GM21723 (cell line): ENCODE results near the gene ABTB2.
"Not testable (repeated sequence)": the region's sequence is repeated elsewhere in the genome, so short reads cannot be mapped to it uniquely, and the experiment has no call there.

Experiments used
- ATAC-seq: cut with Tn5 transposase; IDR thresholded peaks from one replicate; pipeline ENCODE4 v1.9.1; 2021; ENCODE audit warnings: mild to moderate bottlenecking, moderate library complexity; ENCODE audit not compliant: unreplicated experiment

The ABTB2 gene

GRCh38 chr11:34194576-34195335 lies 163.1 kb downstream of the ABTB2 start:
- no peak for ATAC-seq

DNA sequence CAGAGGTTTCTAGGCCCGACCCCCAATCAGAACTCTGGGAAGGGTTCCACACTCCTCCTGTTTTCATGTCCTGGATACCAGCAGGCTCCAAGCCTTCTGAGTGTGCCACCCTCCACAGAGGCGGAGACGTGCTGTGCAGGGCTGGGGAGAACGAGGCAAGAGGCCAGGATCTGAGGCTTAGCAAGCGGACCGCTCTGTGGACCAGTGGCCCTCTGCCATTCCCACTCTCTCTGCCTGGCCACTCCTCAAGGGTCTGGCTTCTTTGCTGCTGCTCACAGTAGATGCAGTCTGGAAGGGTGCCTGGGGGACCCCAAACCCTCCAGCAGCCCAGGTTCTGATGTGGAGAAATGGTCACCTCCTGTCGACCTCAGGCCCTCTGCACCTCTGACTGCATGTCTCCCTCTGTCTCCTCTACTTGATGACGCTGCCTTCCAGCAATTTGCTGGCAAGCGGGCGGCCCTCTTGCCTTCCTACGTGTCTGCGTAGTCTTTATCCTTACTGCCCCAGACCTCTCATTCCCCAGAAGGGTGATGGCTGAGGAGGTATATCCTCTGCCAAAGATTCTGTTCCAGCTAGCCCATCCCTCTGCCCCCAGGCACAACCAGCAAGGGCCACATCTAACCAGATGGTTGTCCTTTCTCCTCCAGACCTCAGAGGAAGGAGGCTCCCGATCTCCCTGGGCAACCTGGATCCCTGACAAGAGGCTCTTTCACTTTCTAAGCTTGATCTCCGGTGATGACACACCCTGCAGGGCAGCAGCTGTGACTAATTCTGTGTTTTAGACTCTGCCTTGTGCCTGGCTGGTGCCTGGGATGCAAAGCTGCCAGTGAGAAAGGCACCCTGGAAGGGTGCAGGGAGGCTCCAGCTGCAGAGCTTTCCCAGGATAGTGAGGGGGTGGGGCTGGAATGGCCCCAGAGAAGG lies 165.1 kb downstream of the ABTB2 start:
- no peak for ATAC-seq

- no peak for ATAC-seq
Measured at GRCh38 chr11:34191578-34191977, 166.2 kb downstream of the ABTB2 start.

- no peak for ATAC-seq
Measured at GRCh38 chr11:34190192-34191139, 167.3 kb downstream of the ABTB2 start.

GRCh38 chr11:34189191-34189590 lies 168.6 kb downstream of the ABTB2 start:
- ATAC-seq = no peak

DNA sequence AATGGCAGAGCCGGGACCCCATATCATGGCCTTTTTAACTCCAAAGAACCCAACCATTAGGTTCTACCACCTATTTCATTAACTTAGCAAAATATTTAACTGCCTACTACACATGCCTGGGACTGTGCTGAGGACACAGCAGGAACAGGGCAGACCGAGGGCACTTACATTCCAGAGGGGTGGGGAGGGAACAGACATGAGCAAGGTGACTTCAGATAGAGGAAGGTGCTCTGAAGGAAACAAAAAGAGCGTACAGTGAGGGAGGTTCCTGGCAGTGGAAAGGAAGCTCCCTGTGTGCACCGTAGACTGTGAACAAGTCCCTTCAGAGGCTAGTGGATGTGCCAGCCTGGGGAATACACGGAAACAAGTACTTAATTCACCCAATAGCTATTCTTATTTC lies 169.6 kb downstream of the ABTB2 start:
- ATAC-seq = no peak

GRCh38 chr11:34185926-34186841 lies 171.6 kb downstream of the ABTB2 start:
- no peak for ATAC-seq

- no peak for ATAC-seq
Measured at GRCh38 chr11:34184505-34185015, 173.2 kb downstream of the ABTB2 start.

- ATAC-seq = no peak
Measured at GRCh38 chr11:34183848-34184391, 173.9 kb downstream of the ABTB2 start.

GRCh38 chr11:34182921-34183685 lies 174.7 kb downstream of the ABTB2 start:
- no peak for ATAC-seq

DNA sequence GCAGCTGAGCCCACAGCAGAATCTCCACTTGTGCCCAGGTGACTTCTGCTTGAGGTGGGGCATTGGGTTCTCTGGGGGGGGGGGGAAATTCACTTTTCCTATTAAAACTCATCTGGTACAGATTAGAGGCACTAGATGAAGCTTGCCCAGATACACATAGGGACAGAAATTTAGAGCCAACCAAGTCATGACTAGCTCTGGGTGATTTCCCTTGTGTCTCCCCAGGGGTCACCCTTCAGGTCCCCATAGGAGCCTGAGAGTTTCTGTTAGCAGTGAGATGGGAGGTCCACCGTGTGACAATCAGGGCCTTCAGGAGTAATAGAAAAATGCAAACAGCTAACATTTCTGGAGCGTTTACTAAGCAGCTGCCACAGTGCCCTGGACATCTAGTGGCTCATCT lies 175.4 kb downstream of the ABTB2 start:
- no peak for ATAC-seq

- no peak for ATAC-seq
Measured at GRCh38 chr11:34181856-34182405, 175.9 kb downstream of the ABTB2 start.

- no peak for ATAC-seq
Measured at GRCh38 chr11:34181251-34181650, 176.6 kb downstream of the ABTB2 start.

GRCh38 chr11:34180814-34181165 lies 177.0 kb downstream of the ABTB2 start:
- not testable (repeated sequence) for ATAC-seq

- no peak for ATAC-seq
Measured at GRCh38 chr11:34180040-34180813, 177.6 kb downstream of the ABTB2 start.

GRCh38 chr11:34179026-34179675 lies 178.7 kb downstream of the ABTB2 start:
- ATAC-seq = no peak

GRCh38 chr11:34178209-34178821 lies 179.5 kb downstream of the ABTB2 start:
- ATAC-seq = no peak
